Hepatocyte (in vitro differentiated cells): Measurements from ENCODE around the gene COL4A2. TPM values are rescaled to one million over a fixed set of nuclear protein-coding genes. Genes with fewer than 3 reads are reported as not detected.

Experiments used
- DNase-seq: peaks from one replicate; pipeline ENCODE4 v3.0.0-alpha.2; 2016; ENCODE audit warnings: low spot score
- H2AFZ ChIP-seq: fragments of 200-600 bp; sonication (generic); 2 replicates; pipeline ENCODE4 v1.6.0; 2016; ENCODE audit warnings: antibody characterized with exemption, mild to moderate bottlenecking
- H3K27ac ChIP-seq: fragments of 200-600 bp; sonication (generic); 2 replicates; pipeline ENCODE4 v1.5.1; 2016; ENCODE audit warnings: mild to moderate bottlenecking
- H3K27me3 ChIP-seq: fragments of 200-600 bp; sonication (generic); 2 replicates; pipeline ENCODE4 v1.6.1; 2016
- H3K36me3 ChIP-seq: fragments of 200-600 bp; sonication (generic); replicated peaks from 2 replicates; pipeline ENCODE4 v1.5.1; 2016; ENCODE audit warnings: low read depth; ENCODE audit not compliant: insufficient read depth
- H3K4me1 ChIP-seq: fragments of 200-600 bp; sonication (generic); 2 replicates; pipeline ENCODE4 v1.5.1; 2016; ENCODE audit warnings: mild to moderate bottlenecking, moderate library complexity; ENCODE audit not compliant: insufficient read depth
- H3K4me2 ChIP-seq: fragments of 200-600 bp; sonication (generic); 2 replicates; pipeline ENCODE4 v1.6.0; 2016
- H3K4me3 ChIP-seq: fragments of 200-600 bp; sonication (generic); 2 replicates; pipeline ENCODE4 v1.5.1; 2016; ENCODE audit warnings: mild to moderate bottlenecking
- H3K79me2 ChIP-seq: fragments of 200-600 bp; sonication (generic); 2 replicates; pipeline ENCODE4 v1.6.0; 2017; ENCODE audit warnings: mild to moderate bottlenecking
- H3K9me2 ChIP-seq: fragments of 200-600 bp; sonication (generic); replicated peaks from 2 replicates; pipeline ENCODE4 v1.6.0; 2017; ENCODE audit warnings: mild to moderate bottlenecking; ENCODE audit not compliant: insufficient read depth
- H3K9me3 ChIP-seq: fragments of 200-600 bp; sonication (generic); 2 replicates; pipeline ENCODE4 v1.5.1; 2016; ENCODE audit warnings: low read depth, mild to moderate bottlenecking
- H4K20me1 ChIP-seq: fragments of 200-600 bp; sonication (generic); 2 replicates; pipeline ENCODE4 v1.6.0; 2016; ENCODE audit warnings: mild to moderate bottlenecking; ENCODE audit not compliant: insufficient read depth, poor library complexity, severe bottlenecking
- EZH2 ChIP-seq: fragments of 200-600 bp; sonication (generic); IDR thresholded peaks from 2 replicates; pipeline ENCODE4 v1.6.1; 2016; ENCODE audit warnings: antibody characterized with exemption, mild to moderate bottlenecking, borderline replicate concordance
- EZH2phosphoT487 ChIP-seq: fragments of 200-600 bp; sonication (generic); IDR thresholded peaks from one replicate; pipeline ENCODE4 v1.6.1; 2018; ENCODE audit warnings: antibody characterized with exemption, mild to moderate bottlenecking, low read depth, moderate library complexity; ENCODE audit not compliant: unreplicated experiment, severe bottlenecking
- WGBS: methylation state at CpG from one replicate; pipeline ENCODE4 v1.1.6; 2016; ENCODE audit warnings: low lambda C conversion rate; ENCODE audit errors: missing lambda C conversion rate; 5-methylcytosine and 5-hydroxymethylcytosine counted together
- polyA plus RNA-seq: library from polyadenylated mRNA; unstranded; fragments of >200 nt; fragmentation: Nextera tagmentation; extraction: Ambion mirVana; gene quantifications from 2 replicates; pipeline ENCODE4 v1.2.1, GENCODE V29; 2016
- total RNA-seq: library from RNA; depleted of rRNA; stranded (reverse); fragments of >200 nt; gene quantifications from 2 replicates; pipeline ENCODE4 v1.2.3, GENCODE V29; 2014
- TF ChIP-seq, protein P1 (sequence below): fragments of 200-600 bp; sonication (generic); IDR thresholded peaks from 2 replicates; pipeline ENCODE4 v1.5.1; 2016; ENCODE audit warnings: antibody characterized with exemption, mild to moderate bottlenecking; ENCODE audit not compliant: poor library complexity

The COL4A2 gene
- total and polyA plus RNA-seq, 2 experiments from 2014 or later = 171 to 221 TPM

DNA sequence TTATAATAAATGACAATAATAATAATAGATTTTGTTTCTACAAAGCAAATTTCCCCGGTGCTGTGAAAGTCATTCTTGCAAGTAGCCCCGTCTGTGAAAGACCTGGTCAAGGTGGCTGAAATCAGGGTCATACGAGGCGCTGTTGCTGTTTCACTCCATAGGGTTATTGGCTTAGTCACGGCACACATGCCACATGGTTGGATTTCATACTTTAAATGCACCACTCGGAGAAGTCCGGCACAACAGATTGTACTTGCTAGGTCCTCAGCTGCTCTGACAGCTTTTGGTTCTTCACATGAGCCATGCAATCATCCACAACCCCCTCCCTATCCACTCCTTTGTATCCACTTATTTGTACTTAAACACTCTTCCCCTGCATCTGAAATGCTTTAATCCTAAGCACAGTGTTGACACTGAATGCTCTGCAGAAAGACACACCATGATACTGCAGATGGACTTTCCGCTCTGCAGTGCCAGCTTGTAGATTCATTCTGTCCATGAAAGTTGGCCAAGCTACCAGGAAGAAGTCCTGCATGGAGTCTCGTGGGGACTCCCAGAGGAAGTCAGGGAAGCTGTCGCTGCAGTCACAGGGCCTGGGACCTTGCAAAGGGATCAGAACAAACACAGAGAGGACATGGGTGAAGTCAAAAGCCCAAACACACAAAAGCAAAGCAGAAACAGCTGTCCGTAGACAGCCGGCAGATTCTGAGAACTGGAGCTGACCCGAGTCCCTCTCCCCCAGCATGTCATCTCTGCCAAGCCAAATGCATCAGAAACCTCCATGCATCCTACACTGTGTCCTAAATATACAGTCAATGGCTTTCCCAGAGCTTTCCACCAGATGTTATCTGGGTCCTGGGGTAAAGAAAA lies 124.6 kb downstream of the COL4A2 start:
- H3K36me3 ChIP-seq = no peaks in the 10 kb centered on the region
- no peak overlapping the region for H3K27ac ChIP-seq
- TF ChIP-seq EZH2phosphoT487 (no peak), EZH2 (no peak)
- TF ChIP-seq, protein P1, sequence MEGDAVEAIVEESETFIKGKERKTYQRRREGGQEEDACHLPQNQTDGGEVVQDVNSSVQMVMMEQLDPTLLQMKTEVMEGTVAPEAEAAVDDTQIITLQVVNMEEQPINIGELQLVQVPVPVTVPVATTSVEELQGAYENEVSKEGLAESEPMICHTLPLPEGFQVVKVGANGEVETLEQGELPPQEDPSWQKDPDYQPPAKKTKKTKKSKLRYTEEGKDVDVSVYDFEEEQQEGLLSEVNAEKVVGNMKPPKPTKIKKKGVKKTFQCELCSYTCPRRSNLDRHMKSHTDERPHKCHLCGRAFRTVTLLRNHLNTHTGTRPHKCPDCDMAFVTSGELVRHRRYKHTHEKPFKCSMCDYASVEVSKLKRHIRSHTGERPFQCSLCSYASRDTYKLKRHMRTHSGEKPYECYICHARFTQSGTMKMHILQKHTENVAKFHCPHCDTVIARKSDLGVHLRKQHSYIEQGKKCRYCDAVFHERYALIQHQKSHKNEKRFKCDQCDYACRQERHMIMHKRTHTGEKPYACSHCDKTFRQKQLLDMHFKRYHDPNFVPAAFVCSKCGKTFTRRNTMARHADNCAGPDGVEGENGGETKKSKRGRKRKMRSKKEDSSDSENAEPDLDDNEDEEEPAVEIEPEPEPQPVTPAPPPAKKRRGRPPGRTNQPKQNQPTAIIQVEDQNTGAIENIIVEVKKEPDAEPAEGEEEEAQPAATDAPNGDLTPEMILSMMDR = no peak
- no peaks in the 10 kb centered on the region for H3K9me3 ChIP-seq
- no peak overlapping the region for H3K4me3 ChIP-seq
- H3K27me3 ChIP-seq = no peaks in the 10 kb centered on the region
- H4K20me1 ChIP-seq = no peaks in the 10 kb centered on the region
- 97% methylated on average over 13 of the region's 13 CpGs for WGBS
- no peak overlapping the region for H2AFZ ChIP-seq
- H3K4me1 ChIP-seq = no peaks in the 10 kb centered on the region
- no peaks in the 10 kb centered on the region for H3K9me2 ChIP-seq
- DNase-seq = no peak
- no peaks in the 10 kb centered on the region for H3K79me2 ChIP-seq
- no peak overlapping the region for H3K4me2 ChIP-seq

DNA sequence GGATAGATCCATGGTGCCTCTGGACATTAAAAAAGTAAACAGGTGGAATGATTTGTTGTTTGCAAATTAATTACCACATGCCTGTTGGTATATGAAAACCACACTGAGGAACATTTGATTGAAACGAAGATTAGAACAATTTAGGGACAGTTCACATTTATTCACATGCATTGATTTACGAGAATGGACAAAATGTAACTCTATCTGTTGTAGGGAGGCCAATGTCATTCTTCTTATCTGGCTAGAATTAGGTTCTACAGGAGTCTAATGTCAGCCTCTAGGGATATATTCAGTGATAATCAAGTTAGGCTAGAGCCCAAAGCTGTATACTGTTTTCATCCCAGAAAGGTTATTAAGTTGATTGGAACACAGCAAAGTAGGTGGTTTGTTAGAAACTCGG lies 125.4 kb downstream of the COL4A2 start:
- no peak for DNase-seq
- Histone ChIP-seq H3K9me3 (no peaks in the 10 kb centered on the region), H3K4me1 (no peaks in the 10 kb centered on the region), H3K79me2 (no peaks in the 10 kb centered on the region), H2AFZ (no peak overlapping the region), H3K36me3 (no peaks in the 10 kb centered on the region), H3K4me3 (no peak overlapping the region), H3K4me2 (no peak overlapping the region), H3K27ac (no peak overlapping the region), H3K27me3 (no peaks in the 10 kb centered on the region), H3K9me2 (no peaks in the 10 kb centered on the region), H4K20me1 (no peaks in the 10 kb centered on the region)
- 90% methylated on average over 3 of the region's 3 CpGs for whole genome bisulfite sequencing
- no peak for TF ChIP-seq EZH2
- no peak for TF ChIP-seq EZH2phosphoT487
- TF ChIP-seq, protein P1 = no peak

DNA sequence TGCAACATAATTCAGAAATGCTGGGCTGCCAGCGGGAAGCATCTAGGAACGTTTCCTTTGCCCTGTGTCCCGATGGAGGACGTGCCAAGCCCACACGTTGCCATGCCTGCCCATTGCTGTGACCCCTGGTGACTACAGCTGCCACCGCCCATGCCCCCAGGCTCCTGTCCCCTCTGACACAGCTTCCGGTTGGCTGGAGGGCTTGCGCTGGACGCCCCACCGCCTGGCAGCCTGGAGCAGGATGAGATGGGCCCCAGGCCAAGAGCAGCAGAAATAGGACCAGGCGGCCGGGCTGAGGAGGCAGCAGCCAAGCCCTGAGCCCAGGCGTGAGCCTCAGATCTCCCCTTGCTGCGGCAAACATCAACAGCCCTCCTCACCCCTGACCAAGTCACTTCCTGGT lies 125.9 kb downstream of the COL4A2 start:
- H3K9me3 ChIP-seq = no peaks in the 10 kb centered on the region
- H3K79me2 ChIP-seq = no peaks in the 10 kb centered on the region
- H3K4me2 ChIP-seq = no peak overlapping the region
- no peak overlapping the region for H3K27ac ChIP-seq
- H3K4me3 ChIP-seq = no peak overlapping the region
- WGBS = 91% methylated on average over 14 of the region's 14 CpGs
- H3K36me3 ChIP-seq = no peaks in the 10 kb centered on the region
- TF ChIP-seq EZH2 (no peak), EZH2phosphoT487 (no peak)
- TF ChIP-seq, protein P1 = no peak
- no peak for DNase-seq
- H3K9me2 ChIP-seq = no peaks in the 10 kb centered on the region
- no peak overlapping the region for H2AFZ ChIP-seq
- H4K20me1 ChIP-seq = no peaks in the 10 kb centered on the region
- H3K27me3 ChIP-seq = no peaks in the 10 kb centered on the region
- no peaks in the 10 kb centered on the region for H3K4me1 ChIP-seq
